SKM-1 treated with dmso at 0.1 percent for 144 hours (cell line): Measurements from ENCODE around the gene ZGPAT.

Source experiments
- DNase-seq: peaks from one replicate; lab custom pipeline; 2025; ENCODE audit not compliant: unreplicated experiment; lab: John Stamatoyannopoulos, UW

ZGPAT gene

DNA sequence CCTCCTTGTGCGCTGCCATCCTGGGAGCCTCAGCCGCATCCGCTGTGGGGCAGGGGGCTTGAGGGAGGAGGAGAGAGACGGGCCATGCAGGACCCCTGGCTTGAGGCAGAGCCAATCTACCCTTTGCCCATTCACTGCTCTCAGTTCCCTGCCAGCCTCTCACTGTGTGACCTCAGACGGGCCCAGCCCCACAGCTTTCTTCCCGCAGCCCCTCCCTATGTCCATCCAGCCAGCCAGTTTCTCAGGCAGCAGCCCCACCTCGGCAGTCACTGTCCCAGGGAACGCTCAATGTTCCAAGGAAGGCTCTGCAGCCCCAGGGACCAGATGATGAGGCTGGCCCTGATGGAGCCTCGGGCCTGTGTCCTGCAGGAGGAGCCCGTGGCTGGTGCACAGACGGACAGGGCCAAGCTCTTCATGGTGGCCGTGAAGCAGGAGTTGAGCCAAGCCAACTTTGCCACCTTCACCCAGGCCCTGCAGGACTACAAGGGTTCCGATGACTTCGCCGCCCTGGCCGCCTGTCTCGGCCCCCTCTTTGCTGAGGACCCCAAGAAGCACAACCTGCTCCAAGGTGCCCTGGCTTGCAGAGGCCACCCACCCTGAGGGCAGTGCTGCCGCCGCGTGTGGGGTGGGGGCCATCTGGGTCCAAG lies 15.3 kb upstream of the ZGPAT start:
- no peak for DNase-seq

GRCh38 chr20:63693083-63693732 lies 14.6 kb upstream of the ZGPAT start:
- DNase-seq, result no peak

DNA sequence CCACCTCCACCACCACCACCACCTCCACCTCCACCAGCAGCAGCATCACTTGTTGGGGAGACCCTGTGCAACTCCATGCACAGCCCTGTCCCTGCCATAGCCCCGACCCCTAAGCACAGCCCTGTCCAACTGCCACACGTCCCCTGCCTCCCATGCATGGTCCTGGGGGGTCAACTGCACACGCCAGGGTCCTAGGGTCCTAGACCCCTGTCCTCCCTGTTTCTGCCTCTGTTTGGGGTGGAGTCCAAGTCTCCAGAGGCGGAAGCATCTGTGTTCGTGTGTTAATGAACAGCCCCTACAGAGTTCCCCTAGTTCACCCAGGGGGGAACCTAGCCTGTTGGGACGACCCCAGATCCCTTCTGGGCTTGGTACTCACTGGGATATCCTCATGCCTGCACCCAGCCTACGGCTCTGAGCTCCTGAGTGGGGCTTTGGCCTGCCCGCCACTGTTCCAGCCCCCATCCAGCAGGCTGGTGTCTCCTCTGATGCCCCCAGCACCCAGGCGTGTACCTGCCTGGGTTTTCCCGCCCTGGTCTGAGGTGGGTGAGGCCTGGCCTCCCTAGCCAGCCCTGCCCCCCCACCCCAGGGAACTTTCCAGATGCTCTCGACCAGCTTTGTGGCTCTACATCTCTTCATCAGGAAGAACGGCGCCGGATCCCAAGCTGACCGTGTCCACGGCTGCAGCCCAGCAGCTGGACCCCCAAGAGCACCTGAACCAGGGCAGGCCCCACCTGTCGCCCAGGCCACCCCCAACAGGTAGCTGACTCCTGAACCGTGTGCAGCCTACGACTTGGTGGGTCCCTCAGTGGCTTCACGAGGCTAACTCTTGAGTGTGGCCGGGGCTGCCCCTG lies 13.9 kb upstream of the ZGPAT start:
- no peak for DNase-seq

GRCh38 chr20:63694584-63695423 lies 13.0 kb upstream of the ZGPAT start:
- DNase-seq, result no peak

GRCh38 chr20:63695424-63696305 lies 12.2 kb upstream of the ZGPAT start:
- no peak for DNase-seq

DNA sequence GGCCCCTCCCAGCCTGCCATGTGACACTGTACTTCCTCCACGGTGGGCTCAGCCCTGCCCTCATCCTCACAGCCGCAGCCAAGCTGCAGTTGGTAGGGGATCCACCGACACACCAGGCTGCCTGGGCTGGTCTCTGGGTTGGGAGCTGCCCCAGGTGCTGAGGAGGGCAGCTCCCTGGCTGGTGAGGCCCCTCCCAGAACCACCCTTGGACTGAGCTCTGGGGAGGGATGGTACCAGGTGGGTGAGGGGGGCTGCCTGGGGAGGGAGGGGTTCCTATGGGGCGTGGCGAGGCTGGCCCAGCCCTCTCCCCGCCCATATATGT lies 11.6 kb upstream of the ZGPAT start:
- no peak for DNase-seq

DNA sequence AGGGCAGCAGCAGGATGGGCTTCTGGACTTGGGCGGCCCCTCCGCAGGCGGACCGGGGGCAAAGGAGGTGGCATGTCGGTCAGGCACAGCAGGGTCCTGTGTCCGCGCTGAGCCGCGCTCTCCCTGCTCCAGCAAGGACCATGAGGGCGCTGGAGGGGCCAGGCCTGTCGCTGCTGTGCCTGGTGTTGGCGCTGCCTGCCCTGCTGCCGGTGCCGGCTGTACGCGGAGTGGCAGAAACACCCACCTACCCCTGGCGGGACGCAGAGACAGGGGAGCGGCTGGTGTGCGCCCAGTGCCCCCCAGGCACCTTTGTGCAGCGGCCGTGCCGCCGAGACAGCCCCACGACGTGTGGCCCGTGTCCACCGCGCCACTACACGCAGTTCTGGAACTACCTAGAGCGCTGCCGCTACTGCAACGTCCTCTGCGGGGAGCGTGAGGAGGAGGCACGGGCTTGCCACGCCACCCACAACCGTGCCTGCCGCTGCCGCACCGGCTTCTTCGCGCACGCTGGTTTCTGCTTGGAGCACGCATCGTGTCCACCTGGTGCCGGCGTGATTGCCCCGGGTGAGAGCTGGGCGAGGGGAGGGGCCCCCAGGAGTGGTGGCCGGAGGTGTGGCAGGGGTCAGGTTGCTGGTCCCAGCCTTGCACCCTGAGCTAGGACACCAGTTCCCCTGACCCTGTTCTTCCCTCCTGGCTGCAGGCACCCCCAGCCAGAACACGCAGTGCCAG lies 11.0 kb upstream of the ZGPAT start, which contains the start of gene TNFRSF6B:
TNFRSF6B (plus strand) TSS at position 25 of the 729 bp plus-strand sequence; CDS start at position 141, 116 bp downstream.
- DNase-seq, result no peak

GRCh38 chr20:63697357-63697867 lies 10.4 kb upstream of the ZGPAT start:
- no peak for DNase-seq

GRCh38 chr20:63697868-63698545 lies 9.8 kb upstream of the ZGPAT start:
- DNase-seq, result no peak

DNA sequence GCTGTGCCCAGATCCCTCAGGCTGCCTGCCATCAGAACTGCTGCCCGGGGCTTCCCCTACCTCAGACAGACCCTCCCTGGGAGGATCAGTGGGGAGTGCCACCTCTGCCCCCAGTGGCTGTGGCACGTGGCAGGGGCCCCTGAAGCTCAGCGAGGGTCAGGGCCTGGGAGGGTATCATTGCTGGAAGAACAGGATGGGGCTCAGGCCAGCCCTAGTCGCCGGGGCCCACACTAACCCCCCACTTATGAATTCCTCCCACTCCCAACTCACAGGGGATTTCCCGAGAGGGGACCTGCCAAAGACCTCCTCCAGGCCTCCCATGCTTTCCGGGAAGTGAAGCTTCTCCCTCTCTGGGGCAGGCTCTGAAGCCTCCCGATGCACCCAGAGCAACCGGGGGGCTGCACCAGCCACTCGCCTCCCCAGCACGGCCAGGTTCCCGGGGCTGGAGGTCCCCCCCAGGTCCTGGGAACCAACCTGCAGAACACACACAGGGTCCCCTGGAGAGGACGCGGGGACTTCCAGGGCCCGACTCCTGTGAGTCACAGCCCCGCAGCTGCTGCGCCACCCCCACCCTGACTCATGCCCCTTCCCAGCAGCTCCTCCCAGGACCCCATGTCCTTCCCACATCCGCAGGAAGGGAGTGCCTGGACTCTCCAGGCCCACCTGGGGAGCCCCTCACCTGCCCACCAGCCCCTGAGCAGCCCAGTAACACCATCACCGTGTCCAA lies 8.9 kb upstream of the ZGPAT start:
- DNase-seq, result no peak

DNA sequence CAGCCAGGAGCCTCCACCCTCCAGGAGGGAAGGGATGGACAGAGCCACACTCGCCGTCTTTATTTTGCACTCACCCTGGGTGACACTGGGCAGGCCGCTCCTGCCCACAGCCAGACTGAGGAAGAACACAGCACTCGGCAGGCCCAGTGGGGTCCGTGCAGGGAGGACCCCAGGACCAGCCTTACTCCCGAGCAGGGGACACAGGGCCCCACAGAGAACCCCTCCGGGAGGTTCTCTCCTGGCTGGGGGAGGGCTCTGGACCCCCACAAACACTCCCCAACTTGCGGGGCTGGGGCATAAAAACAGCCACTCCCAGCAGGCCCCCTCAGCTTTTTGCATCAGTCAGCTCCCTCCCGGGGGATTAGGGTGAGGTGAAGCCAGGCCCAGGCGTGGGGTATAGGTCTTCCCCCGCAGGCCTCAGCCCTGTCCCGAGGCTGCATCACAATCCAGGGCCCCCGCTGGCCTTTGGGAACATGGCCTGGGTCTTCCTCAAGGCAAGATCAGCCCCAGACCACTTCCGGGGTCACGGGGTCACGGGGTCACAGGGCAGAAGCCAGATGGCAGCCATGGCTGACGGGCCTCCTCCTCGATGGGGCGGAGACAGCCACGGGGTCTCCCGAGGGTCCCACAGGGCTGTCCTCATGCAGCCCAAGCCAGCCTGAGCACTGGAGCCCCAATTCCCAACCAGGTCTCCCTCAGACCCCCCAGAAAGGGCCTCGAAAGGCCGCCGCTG lies 8.2 kb upstream of the ZGPAT start:
- no peak for DNase-seq

GRCh38 chr20:63700199-63701050 lies 7.4 kb upstream of the ZGPAT start:
- no peak for DNase-seq

- no peak for DNase-seq
Observed at GRCh38 chr20:63701051-63701328, 6.8 kb upstream of the ZGPAT start.

DNA sequence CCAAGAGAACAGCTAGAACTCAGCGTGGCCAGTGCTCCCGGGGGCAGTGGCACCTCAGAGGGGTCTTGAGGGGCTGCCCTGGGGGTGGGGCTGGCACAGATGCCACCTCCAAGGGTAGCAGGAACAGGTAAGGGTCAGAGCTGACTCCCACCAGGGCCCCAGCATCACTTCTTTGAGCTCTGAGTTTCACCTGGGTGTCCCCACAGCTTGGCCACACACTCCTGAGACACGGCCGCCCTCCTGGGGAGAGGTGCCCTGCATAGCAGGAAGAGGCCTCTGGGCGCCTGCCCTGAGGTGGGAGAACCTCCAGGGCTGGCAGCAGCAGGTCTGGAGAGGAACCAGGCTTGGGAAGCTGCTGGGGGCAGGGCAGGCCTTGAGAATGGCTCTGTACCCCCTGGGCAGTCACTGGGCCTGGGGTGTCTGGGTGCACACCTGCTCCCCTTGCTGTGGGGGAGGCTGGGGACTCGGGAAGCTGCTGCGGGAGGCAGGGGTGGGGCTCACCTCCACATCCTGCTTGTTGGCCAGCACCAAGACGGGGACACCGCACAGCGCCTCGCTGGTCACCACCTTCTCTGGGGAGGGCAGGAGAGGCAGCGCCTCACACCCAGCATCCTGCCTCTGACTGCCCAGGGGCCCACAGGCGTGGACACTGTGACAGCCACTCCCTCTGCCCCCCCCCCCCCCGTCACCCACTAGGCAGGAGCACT lies 6.4 kb upstream of the ZGPAT start:
- DNase-seq, result no peak

- no peak for DNase-seq
Observed at GRCh38 chr20:63702036-63702665, 5.7 kb upstream of the ZGPAT start.
